Neural crest cell (in vitro differentiated cells): ENCODE results near the gene MEX3C. TPM values are rescaled to one million over a fixed set of nuclear protein-coding genes. Genes with fewer than 3 reads are reported as not detected.

ENCODE experiments used
- DNase-seq: peaks from one replicate; pipeline ENCODE4 v3.0.0; 2021; ENCODE audit warnings: low read depth, mixed read lengths, low spot score
- H3K27ac Mint-ChIP-seq: one replicate; pipeline ENCODE4 v1.8.0; 2021; ENCODE audit warnings: mild to moderate bottlenecking, mixed read lengths; ENCODE audit not compliant: unreplicated experiment
- H3K27me3 Mint-ChIP-seq: 2 replicates; pipeline ENCODE4 v1.8.0; 2021; ENCODE audit warnings: low read depth, mild to moderate bottlenecking, mixed read lengths
- H3K36me3 Mint-ChIP-seq: 2 replicates; pipeline ENCODE4 v1.8.0; 2021; ENCODE audit warnings: low read depth, mild to moderate bottlenecking, mixed read lengths
- H3K4me1 Mint-ChIP-seq: 2 replicates; pipeline ENCODE4 v1.8.0; 2021; ENCODE audit warnings: mixed read lengths
- H3K4me3 Mint-ChIP-seq: one replicate; pipeline ENCODE4 v1.8.0; 2021; ENCODE audit warnings: mild to moderate bottlenecking, mixed read lengths
- H3K9me3 Mint-ChIP-seq: 2 replicates; pipeline ENCODE4 v1.8.0; 2021; ENCODE audit warnings: mixed read lengths
- CTCF ChIP-seq: fragments of 200-600 bp; sonication (generic); conservative IDR thresholded peaks from 2 replicates; pipeline ENCODE4 v1.5.0; 2021; ENCODE audit warnings: antibody characterized with exemption, mild to moderate bottlenecking
- total RNA-seq: library from RNA; stranded (reverse); gene quantifications from 2 replicates; pipeline ENCODE4 v1.2.1, GENCODE V29; 2021

The MEX3C gene
- total RNA-seq, 1 donor from 2014 or later: 70.7 TPM

DNA sequence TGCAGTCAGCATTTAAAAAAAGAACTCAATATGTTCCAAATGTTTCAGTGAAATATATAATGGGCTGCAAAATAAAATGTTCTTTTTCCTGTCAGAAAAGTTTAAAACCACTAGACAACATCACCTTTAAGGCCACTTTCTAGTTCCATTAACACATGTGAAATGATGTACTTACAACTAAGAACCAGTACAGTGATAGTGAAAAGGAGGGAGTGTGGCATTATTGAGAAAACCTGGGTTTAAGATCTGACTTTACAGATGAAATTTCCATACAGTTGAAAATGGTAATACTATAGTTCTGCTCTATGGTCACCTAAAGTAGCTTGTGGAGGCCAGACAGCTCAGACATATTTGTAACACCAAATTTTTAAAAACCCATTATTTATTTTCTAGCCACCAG, 14.7 kb downstream of the MEX3C start:
- no peak for TF ChIP-seq CTCF
- Mint-ChIP-seq H3K27ac (no peak overlapping the region), H3K9me3 (no peaks in the 10 kb centered on the region), H3K4me3 (no peak overlapping the region), H3K36me3 (peaks cover 3% of the 10 kb centered on the region), H3K4me1 (peaks cover 32% of the 10 kb centered on the region), H3K27me3 (no peaks in the 10 kb centered on the region)
- DNase-seq: no peak

DNA sequence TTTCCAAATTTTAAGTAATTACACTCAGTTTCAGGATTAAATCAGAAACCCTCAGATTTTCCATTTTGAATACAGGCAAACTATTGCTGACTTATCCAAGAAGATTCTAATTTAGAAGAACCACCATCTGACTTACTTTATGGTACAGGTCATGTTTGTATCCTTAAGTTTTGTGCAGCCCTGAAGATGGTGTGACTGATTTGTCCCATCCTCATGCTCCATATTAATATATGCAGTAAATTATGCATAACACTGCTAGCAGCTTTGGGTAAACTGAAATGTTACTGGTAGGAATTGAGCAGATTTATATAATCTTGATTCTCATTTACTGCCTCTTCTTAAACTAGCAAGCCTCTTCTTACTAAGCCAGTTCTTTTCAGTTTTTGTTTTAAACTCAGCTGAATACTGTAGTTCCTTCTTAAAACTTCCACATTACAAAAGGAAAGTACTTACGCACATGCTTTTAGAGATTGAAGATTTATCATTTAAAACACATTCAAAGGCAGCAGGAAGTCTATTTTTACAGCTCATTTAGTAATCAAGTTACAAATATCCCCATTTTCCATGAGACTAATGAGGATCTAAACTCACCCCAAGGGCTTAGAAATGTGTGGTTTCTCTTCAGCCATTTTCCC, 25.7 kb downstream of the MEX3C start:
- Mint-ChIP-seq H3K36me3 (peaks cover 20% of the 10 kb centered on the region), H3K4me1 (peaks cover 18% of the 10 kb centered on the region), H3K27me3 (no peaks in the 10 kb centered on the region), H3K27ac (no peak overlapping the region), H3K9me3 (no peaks in the 10 kb centered on the region), H3K4me3 (no peak overlapping the region)
- no peak for DNase-seq
- TF ChIP-seq CTCF: no peak

GRCh38 chr18:51171223-51171622, 26.3 kb downstream of the MEX3C start:
- peaks cover 18% of the 10 kb centered on the region for H3K4me1 Mint-ChIP-seq
- no peak for DNase-seq
- H3K4me3 Mint-ChIP-seq: no peak overlapping the region
- H3K27ac Mint-ChIP-seq: no peak overlapping the region
- TF ChIP-seq CTCF: no peak
- peaks cover 15% of the 10 kb centered on the region for H3K36me3 Mint-ChIP-seq
- H3K9me3 Mint-ChIP-seq: no peaks in the 10 kb centered on the region
- H3K27me3 Mint-ChIP-seq: no peaks in the 10 kb centered on the region

DNA sequence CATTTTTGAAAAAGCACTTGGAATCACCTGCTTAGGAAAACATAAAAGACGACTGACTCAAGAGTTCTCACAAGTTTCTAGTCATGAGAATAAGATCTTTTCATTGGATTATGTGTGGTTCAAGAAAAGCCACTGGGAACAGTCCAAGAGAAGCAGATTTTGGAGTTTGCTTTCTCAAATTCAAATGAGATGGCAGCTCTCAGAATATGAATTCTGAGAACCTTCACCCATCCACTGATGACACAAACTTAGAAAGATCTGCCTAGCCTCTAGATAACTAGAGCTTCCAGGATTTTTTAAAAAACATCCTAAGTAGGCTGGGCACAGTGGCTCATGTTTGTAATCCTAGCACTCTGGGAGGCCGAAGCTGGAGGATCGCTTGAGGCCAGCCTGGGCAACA, 26.8 kb downstream of the MEX3C start:
- DNase-seq: no peak
- no peaks in the 10 kb centered on the region for H3K27me3 Mint-ChIP-seq
- H3K4me3 Mint-ChIP-seq: no peak overlapping the region
- H3K36me3 Mint-ChIP-seq: peaks cover 9% of the 10 kb centered on the region
- peaks cover 19% of the 10 kb centered on the region for H3K4me1 Mint-ChIP-seq
- TF ChIP-seq CTCF: no peak
- no peak overlapping the region for H3K27ac Mint-ChIP-seq
- H3K9me3 Mint-ChIP-seq: no peaks in the 10 kb centered on the region

- Mint-ChIP-seq H3K27ac (no peak overlapping the region), H3K9me3 (no peaks in the 10 kb centered on the region), H3K36me3 (peaks cover 6% of the 10 kb centered on the region), H3K4me3 (no peak overlapping the region), H3K4me1 (peaks cover 28% of the 10 kb centered on the region), H3K27me3 (no peaks in the 10 kb centered on the region)
- no peak for DNase-seq
- TF ChIP-seq CTCF: no peak
These were observed 27.8 kb downstream of the MEX3C start for GRCh38 chr18:51169731-51170130.
